ENCODE results near the gene CREB3L4.

Gene CREB3L4

GRCh38 chr1:153941826-153942725 is 25.6 kb upstream of the CREB3L4 start:
- ChIA-PET POLR2A (interaction anchor here (1.4 kb wide), 1 partner anchor 14 kb away, joined by 5 read pairs; no protein-coding TSS in a partner anchor), CTCF (interaction anchor here (1.3 kb wide), 1 partner anchor 11 kb away, joined by 4 read pairs; no protein-coding TSS in a partner anchor)
- DNase-seq (ENCODE audit: low read depth, low spot score), result no peak
- TF ChIP-seq CTCF (IDR thresholded peaks at IDR 0.05; ENCODE audit: insufficient read depth, low read length, missing control alignments), result no peak
- H3K4me3 ChIP-seq (ENCODE audit: low read depth, low read length), result no peak overlapping the region

GRCh38 chr1:153942766-153943549 is 24.7 kb upstream of the CREB3L4 start:
- POLR2A ChIA-PET, result interaction anchor here (0.6 kb wide), 1 partner anchor 51 kb away, joined by 4 read pairs; no protein-coding TSS in a partner anchor
- no peak for DNase-seq (ENCODE audit: low read depth, low spot score)
- CTCF ChIA-PET, result interaction anchor here (0.5 to 4.3 kb wide), 5 partner anchors 10 to 432 kb away, joined by 3 to 83 read pairs (median 8); partner anchors contain the start of genes CREB3L4, CRTC2 and RAB13
- TF ChIP-seq CTCF (IDR thresholded peaks at IDR 0.05; ENCODE audit: insufficient read depth, low read length, missing control alignments), result no peak
- no peak overlapping the region for H3K4me3 ChIP-seq (ENCODE audit: low read depth, low read length)

GRCh38 chr1:153944005-153944826 is 23.5 kb upstream of the CREB3L4 start:
- DNase-seq (ENCODE audit: low read depth, low spot score), result no peak
- ChIA-PET POLR2A (interaction anchor here (0.6 to 1.0 kb wide), 4 partner anchors 14 to 50 kb away, joined by 3 to 4 read pairs (median 4); partner anchors contain the start of gene SLC39A1), CTCF (interaction anchor here (1.1 to 4.5 kb wide), 10 partner anchors 9 to 153 kb away, joined by 3 to 83 read pairs (median 15); partner anchors contain the start of genes CREB3L4, CRTC2, GATAD2B and RAB13)
- no peak overlapping the region; the same call in 1 of the 2 replicates for H3K4me3 ChIP-seq (ENCODE audit: low read depth, low read length)
- TF ChIP-seq CTCF (IDR thresholded peaks at IDR 0.05; ENCODE audit: insufficient read depth, low read length, missing control alignments), result no peak

GRCh38 chr1:153944827-153945117 is 22.9 kb upstream of the CREB3L4 start:
- no peak for DNase-seq (ENCODE audit: low read depth, low spot score)
- CTCF ChIA-PET, result interaction anchor here (1.4 to 4.5 kb wide), 11 partner anchors 8 to 153 kb away, joined by 3 to 83 read pairs (median 11); partner anchors contain the start of genes CREB3L4, CRTC2, GATAD2B and RAB13
- TF ChIP-seq CTCF (IDR thresholded peaks at IDR 0.05; ENCODE audit: insufficient read depth, low read length, missing control alignments), result no peak
- POLR2A ChIA-PET, result interaction anchor here (2.4 kb wide), 1 partner anchor 18 kb away, joined by 14 read pairs; the partner anchor contains the start of gene SLC39A1
- H3K4me3 ChIP-seq (ENCODE audit: low read depth, low read length), result peak overlapping the region; percentile 77

GRCh38 chr1:153945131-153945794 is 22.4 kb upstream of the CREB3L4 start:
- CTCF ChIA-PET, result interaction anchor here (1.4 to 4.5 kb wide), 20 partner anchors 8 to 154 kb away, joined by 3 to 83 read pairs (median 10); partner anchors contain the start of genes CREB3L4, CRTC2, GATAD2B and JTB
- DNase-seq (ENCODE audit: low read depth, low spot score), result no peak
- no peak for TF ChIP-seq CTCF (IDR thresholded peaks at IDR 0.05; ENCODE audit: insufficient read depth, low read length, missing control alignments)
- POLR2A ChIA-PET, result interaction anchor here (0.6 to 2.4 kb wide), 7 partner anchors 12 to 32 kb away, joined by 3 to 18 read pairs (median 8); partner anchors contain the start of genes CREB3L4, GATAD2B, JTB and SLC39A1
- H3K4me3 ChIP-seq (ENCODE audit: low read depth, low read length), result peak overlapping the region; percentile 77
